Endothelial cell of umbilical vein (primary cell): ENCODE measurements around the gene SEC62. TPM values are rescaled to one million over a fixed set of nuclear protein-coding genes. Genes with fewer than 3 reads are reported as not detected.

Experiments used
- BruUV-seq: library from RNA; stranded (reverse); fragments of 400-500 nt; replicated peaks from 2 replicates; lab custom pipeline; 2021; lab: Mats Ljungman, UMichigan
- CTCF ChIA-PET: fragments of 300-600, 350-600 bp; sonication (Branson Sonifier 250); formaldehyde crosslinking; loops from one replicate; lab custom pipeline; 2021; ENCODE audit warnings: antibody characterized with exemption, inconsistent platforms; lab: Charles Lee
- POLR2A ChIA-PET: fragments of 300-600, 350-600 bp; sonication (Branson Sonifier 250); formaldehyde crosslinking; loops from one replicate; lab custom pipeline; 2021; ENCODE audit warnings: antibody characterized with exemption, inconsistent platforms; lab: Charles Lee
- DNase-seq: peaks from one replicate; pipeline ENCODE4 v3.0.0-alpha.2; 2011; ENCODE audit warnings: low read depth, low spot score
- FAIRE-seq: peaks from 2 replicates; lab custom pipeline; 2011; peaks lifted over from hg19 to GRCh38; lab: Jason Lieb, UNC
- H2AFZ ChIP-seq: 2 replicates; pipeline ENCODE4 v1.6.0; 2012; ENCODE audit warnings: low read depth, low read length, control low read depth, inconsistent platforms
- H3K27ac ChIP-seq: 2 replicates; pipeline ENCODE4 v1.5.1; 2011; ENCODE audit warnings: low read depth, mild to moderate bottlenecking, control low read depth, low read length, moderate library complexity; ENCODE audit not compliant: insufficient read depth
- H3K27me3 ChIP-seq, 2 experiments: 2 replicates each; pipeline versions ENCODE4 v1.6.0 to v1.6.1; 2011; ENCODE audit warnings: low read length in 2 of 2, mixed read lengths in 1 of 2; ENCODE audit not compliant: control insufficient read depth in 2 of 2, insufficient read depth in 2 of 2
- H3K36me3 ChIP-seq, 2 experiments: 2 replicates in 1 of 2; 3 replicates in 1 of 2; pipeline ENCODE4 v1.5.1; 2011; ENCODE audit warnings: low read length in 2 of 2, mild to moderate bottlenecking in 1 of 2, moderate library complexity in 1 of 2; ENCODE audit not compliant: control insufficient read depth in 2 of 2, insufficient read depth in 2 of 2; ENCODE audit errors: extremely low read depth in 1 of 2
- H3K4me1 ChIP-seq: 3 replicates; pipeline ENCODE4 v1.5.1; 2011; ENCODE audit warnings: mild to moderate bottlenecking, low read length; ENCODE audit not compliant: control insufficient read depth, insufficient read depth; ENCODE audit errors: extremely low read depth
- H3K4me2 ChIP-seq: 2 replicates; pipeline ENCODE4 v1.6.1; 2011; ENCODE audit warnings: low read length, control low read depth, mixed read lengths; ENCODE audit not compliant: insufficient read depth
- H3K4me3 ChIP-seq, 3 experiments: fragments of 200-600 bp in 1 of 3; sonication (generic), shearing (Covaris generic) in 1 of 3; replicated peaks in 1 of 3; 2 replicates each; pipeline ENCODE4 v1.5.1; 2011 to 2016; ENCODE audit warnings: control low read depth in 3 of 3, low read length in 3 of 3, mild to moderate bottlenecking in 2 of 3, inconsistent platforms in 1 of 3, low read depth in 1 of 3, moderate library complexity in 1 of 3; ENCODE audit not compliant: insufficient read depth in 1 of 3
- H3K79me2 ChIP-seq: 2 replicates; pipeline ENCODE4 v1.6.0; 2012; ENCODE audit warnings: low read length, inconsistent platforms; ENCODE audit not compliant: control insufficient read depth, insufficient read depth
- H3K9ac ChIP-seq: replicated peaks from 2 replicates; pipeline ENCODE3; 2011; ENCODE audit warnings: low read length, control low read depth; ENCODE audit not compliant: insufficient read depth; ENCODE audit errors: extremely low read depth
- H3K9me1 ChIP-seq: replicated peaks from 3 replicates; pipeline ENCODE4 v1.6.0; 2011; ENCODE audit warnings: mild to moderate bottlenecking, low read length; ENCODE audit not compliant: control insufficient read depth, insufficient read depth; ENCODE audit errors: extremely low read depth
- H3K9me3 ChIP-seq: replicated peaks from 2 replicates; pipeline ENCODE4 v1.5.1; 2012; ENCODE audit warnings: low read length, inconsistent platforms; ENCODE audit not compliant: control insufficient read depth, insufficient read depth
- H4K20me1 ChIP-seq: replicated peaks from 2 replicates; pipeline ENCODE3; 2011; ENCODE audit warnings: mild to moderate bottlenecking, low read length; ENCODE audit not compliant: control insufficient read depth, insufficient read depth; ENCODE audit errors: extremely low read depth
- CTCF ChIP-seq, 2 donors: IDR thresholded peaks; 1 replicate in 1 of 2; 2 replicates in 1 of 2; pipeline ENCODE4 v1.5.1; 2011; ENCODE audit warnings: low read length in 2 of 2, mild to moderate bottlenecking in 2 of 2, moderate library complexity in 2 of 2, control low read depth in 1 of 2, inconsistent platforms in 1 of 2, low read depth in 1 of 2; ENCODE audit not compliant: insufficient read depth in 1 of 2; ENCODE audit errors: extremely low read depth in 1 of 2
- EZH2 ChIP-seq: IDR thresholded peaks from 2 replicates; pipeline ENCODE4 v1.6.1; 2012; ENCODE audit warnings: borderline replicate concordance, low read depth, mild to moderate bottlenecking, moderate library complexity, low read length, inconsistent platforms; ENCODE audit not compliant: severe bottlenecking
- FOS ChIP-seq: IDR thresholded peaks from 2 replicates; pipeline ENCODE4 v1.6.1; 2011; ENCODE audit warnings: mild to moderate bottlenecking, low read length, moderate library complexity, borderline replicate concordance; ENCODE audit not compliant: insufficient read depth
- GATA2 ChIP-seq: IDR thresholded peaks from 2 replicates; pipeline ENCODE4 v1.7.0; 2011; ENCODE audit warnings: low read depth, mild to moderate bottlenecking, moderate library complexity, mixed read lengths, low read length; ENCODE audit not compliant: insufficient read length, insufficient read depth
- JUN ChIP-seq: IDR thresholded peaks from 2 replicates; pipeline ENCODE4 v1.6.1; 2011; ENCODE audit warnings: borderline replicate concordance, low read depth; ENCODE audit not compliant: insufficient read length, insufficient read depth
- MAX ChIP-seq: IDR thresholded peaks from 2 replicates; pipeline ENCODE4 v1.6.1; 2011; ENCODE audit not compliant: insufficient read depth, insufficient read length
- MYC ChIP-seq: IDR thresholded peaks from one replicate; pipeline ENCODE4 v1.6.1; 2011; ENCODE audit warnings: mild to moderate bottlenecking, low read depth, low read length
- POLR2A ChIP-seq: IDR thresholded peaks from 2 replicates; pipeline ENCODE4 v1.6.1; 2012; ENCODE audit warnings: low read depth, mild to moderate bottlenecking, control low read depth, low read length
- POLR2AphosphoS5 ChIP-seq: IDR thresholded peaks from 2 replicates; pipeline ENCODE4 v1.6.1; 2012; ENCODE audit warnings: low read depth, mild to moderate bottlenecking, control low read depth, low read length, moderate library complexity; ENCODE audit not compliant: insufficient read depth
- dilution Hi-C: fragments of 300-500 bp; cut with MboI; formaldehyde crosslinking; loops from one replicate; pipeline ENCODE4 v1.15.0; 2019; ENCODE audit warnings: low sequenced_read_pairs; ENCODE audit not compliant: extremely low pct_ligation_motif_present
- intact Hi-C: fragments of 100-400 bp; cut with micrococcal nuclease; formaldehyde crosslinking; loops from one replicate; pipeline ENCODE4 v1.10.0; 2022
- polyA plus RNA-seq, 4 experiments: library from polyadenylated mRNA; depleted of rRNA in 3 of 4; stranded (reverse) in 3 of 4; unstranded in 1 of 4; fragments of >200 nt; gene quantifications; 2 replicates each; pipeline versions ENCODE4 v1.2.1 to v1.2.3, GENCODE V29; 2011 to 2012; ENCODE audit warnings: missing spikeins in 1 of 4
- total RNA-seq: library from RNA; stranded (reverse); gene quantifications from 2 replicates; pipeline ENCODE4 v1.2.3, GENCODE V29; 2021

SEC62 gene
- total and polyA plus RNA-seq, 2 donors (not counting 3 experiments of a cell fraction or from before 2014, with no cell fraction given) = 90.7 to 90.8 TPM

- FAIRE-seq (no peak), DNase-seq (no peak)
- Histone ChIP-seq H4K20me1 (no peaks in the 10 kb centered on the region), H3K4me1 (peaks cover 4% of the 10 kb centered on the region), H3K4me2 (no peak overlapping the region), H2AFZ (no peak overlapping the region), H3K79me2 (no peaks in the 10 kb centered on the region), H3K9me3 (no peaks in the 10 kb centered on the region), H3K36me3 (no peaks in the 10 kb centered on the region), H3K9me1 (no peaks in the 10 kb centered on the region), H3K27ac (no peak overlapping the region), H3K9ac (no peak overlapping the region), H3K27me3 (peaks cover 9 to 15% of the 10 kb centered on the region in 2 experiments), H3K4me3 (no peak overlapping the region)
- CTCF ChIA-PET = no interaction called here
- TF ChIP-seq CTCF (IDR thresholded peaks at IDR 0.05; ENCODE audit: extremely low read depth in 1 of 2, insufficient read depth in 1 of 2, low read depth in 1 of 2, low read length in 2 of 2) = no peak
- no peak for TF ChIP-seq JUN
- no peak for TF ChIP-seq MYC
- TF ChIP-seq POLR2AphosphoS5 = no peak
- TF ChIP-seq GATA2 = no peak
- no peak for TF ChIP-seq FOS
- TF ChIP-seq MAX = no peak
- no peak for TF ChIP-seq EZH2
- no peak for TF ChIP-seq POLR2A
- intact Hi-C loops = no loop called here
- dilution Hi-C loops = no loop called here
- BruUV-seq = no TSS peak
- POLR2A ChIA-PET = no interaction called here
Measured at GRCh38 chr3:169940470-169941181, 26.0 kb upstream of the SEC62 start.
